ENCODE results near the gene ZNHIT6. TPM values are rescaled to one million over a fixed set of nuclear protein-coding genes. Genes with fewer than 3 reads are reported as not detected.

The ZNHIT6 gene
- total and polyA plus RNA-seq, 10 of the 15 experiments (the other 5 are each of a cell fraction or from before 2014, with no cell fraction given): 12.8 to 32.0 (median 18.8) TPM

GRCh38 chr1:85656256-85656655 is 52.0 kb downstream of the ZNHIT6 start:
- Histone ChIP-seq H3K4me1 (ENCODE audit: control insufficient read depth, insufficient read depth, low read length) (no peaks in the 10 kb centered on the region), H3K9me3 (replicated peaks; ENCODE audit: control insufficient read depth, insufficient read depth, low read length) (no peaks in the 10 kb centered on the region), H3K4me2 (ENCODE audit: control insufficient read depth, insufficient read depth) (no peak overlapping the region), H4K20me1 (ENCODE audit: control insufficient read depth, insufficient read depth) (no peaks in the 10 kb centered on the region), H2AFZ (ENCODE audit: control insufficient read depth, low read depth, low read length) (no peak overlapping the region), H3K36me3 (ENCODE audit: control insufficient read depth in 2 of 2, insufficient read depth in 2 of 2, low read length in 1 of 2) (peaks cover 4 to 9% of the 10 kb centered on the region in 2 experiments; a peak in 3 of 4 replicates), H3K4me3 (no peak overlapping the region), H3K9ac (ENCODE audit: control insufficient read depth, insufficient read depth, low read length) (no peak overlapping the region), H3K27ac (ENCODE audit: control insufficient read depth, insufficient read depth) (no peak overlapping the region), H3K79me2 (ENCODE audit: control insufficient read depth, insufficient read depth, low read length) (no peaks in the 10 kb centered on the region), H3K27me3 (replicated peaks in 1 of 2; ENCODE audit: control insufficient read depth in 2 of 2, insufficient read depth in 2 of 2, low read length in 1 of 2) (no peaks in the 10 kb centered on the region)
- no peak for ATAC-seq
- WGBS (ENCODE audit: insufficient coverage, insufficient replicate concordance, low lambda C conversion rate, missing lambda C conversion rate): 96% methylated on average over 1 of the region's 1 CpG
- intact Hi-C loops (cut with micrococcal nuclease; ENCODE audit: unreplicated experiment): no loop called here
- no TSS peak for BruUV-seq (replicated peaks)
- in situ Hi-C loops (cut with MboI): no loop called here
- ChIA-PET SMC1A (ENCODE audit: uncharacterized antibody, unreplicated experiment) (interaction anchor here (1.7 kb wide), 1 partner anchor 19 kb away, joined by 3 read pairs; no protein-coding TSS in a partner anchor), CTCF (no interaction called here), POLR2A (no interaction called here), RAD21 (ENCODE audit: unreplicated experiment) (no interaction called here)
- no peak for DNase-seq (ENCODE audit: low read depth, low spot score)
- TF ChIP-seq NR2C1 (IDR thresholded peaks at IDR 0.05) (no peak), TCF7 (IDR thresholded peaks at IDR 0.05; ENCODE audit: borderline replicate concordance) (no peak), ESRRA (IDR thresholded peaks at IDR 0.05; ENCODE audit: low read length) (no peak), ELK1 (IDR thresholded peaks at IDR 0.05; ENCODE audit: low read depth, low read length) (no peak)
- no peak for FAIRE-seq

- RAD21 ChIA-PET (ENCODE audit: unreplicated experiment): no interaction called here
- POLR2A ChIA-PET: interaction anchor here (0.5 kb wide), 1 partner anchor 1353 kb away, joined by 6 read pairs; no protein-coding TSS in a partner anchor
- H3K27ac ChIP-seq (ENCODE audit: control insufficient read depth, insufficient read depth): no peak overlapping the region
- CTCF ChIA-PET: no interaction called here
- no peak overlapping the region for H2AFZ ChIP-seq (ENCODE audit: control insufficient read depth, low read depth, low read length)
- no peak for DNase-seq (ENCODE audit: low read depth, low spot score)
- SMC1A ChIA-PET (ENCODE audit: uncharacterized antibody, unreplicated experiment): no interaction called here
- H3K4me1 ChIP-seq (ENCODE audit: control insufficient read depth, insufficient read depth, low read length): no peaks in the 10 kb centered on the region
- WGBS (ENCODE audit: insufficient coverage, insufficient replicate concordance, low lambda C conversion rate, missing lambda C conversion rate): 92% methylated on average over 1 of the region's 1 CpG
- no peak overlapping the region for H3K4me2 ChIP-seq (ENCODE audit: control insufficient read depth, insufficient read depth)
- no peaks in the 10 kb centered on the region for H3K79me2 ChIP-seq (ENCODE audit: control insufficient read depth, insufficient read depth, low read length)
- peaks cover 6 to 9% of the 10 kb centered on the region in 2 experiments for H3K36me3 ChIP-seq (ENCODE audit: control insufficient read depth in 2 of 2, insufficient read depth in 2 of 2, low read length in 1 of 2)
- H3K9me3 ChIP-seq (replicated peaks; ENCODE audit: control insufficient read depth, insufficient read depth, low read length): no peaks in the 10 kb centered on the region
- in situ Hi-C loops (cut with MboI) (no loop called here), intact Hi-C loops (cut with micrococcal nuclease; ENCODE audit: unreplicated experiment) (no loop called here)
- no peak for FAIRE-seq
- ATAC-seq: no peak
- H3K27me3 ChIP-seq (replicated peaks in 1 of 2; ENCODE audit: control insufficient read depth in 2 of 2, insufficient read depth in 2 of 2, low read length in 1 of 2): no peaks in the 10 kb centered on the region
- H3K4me3 ChIP-seq: no peak overlapping the region
- H3K9ac ChIP-seq (ENCODE audit: control insufficient read depth, insufficient read depth, low read length): no peak overlapping the region
- BruUV-seq (replicated peaks): no TSS peak
- H4K20me1 ChIP-seq (ENCODE audit: control insufficient read depth, insufficient read depth): no peaks in the 10 kb centered on the region
- no peak for TF ChIP-seq GABPA (IDR thresholded peaks at IDR 0.05; ENCODE audit: low read depth)
- TF ChIP-seq IKZF2 (IDR thresholded peaks at IDR 0.05): no peak
- no peak for TF ChIP-seq ZBTB33 (IDR thresholded peaks at IDR 0.05)
- no peak for TF ChIP-seq ASH2L (IDR thresholded peaks at IDR 0.05; ENCODE audit: borderline replicate concordance, low read depth)
- no peak for TF ChIP-seq RB1 (IDR thresholded peaks at IDR 0.05; ENCODE audit: borderline replicate concordance)
- no peak for TF ChIP-seq ESRRA (IDR thresholded peaks at IDR 0.05; ENCODE audit: low read length)
- no peak for TF ChIP-seq CEBPB (IDR thresholded peaks at IDR 0.05; ENCODE audit: borderline replicate concordance in 1 of 2, low read depth in 2 of 2, low read length in 2 of 2)
These were observed 52.9 kb downstream of the ZNHIT6 start for GRCh38 chr1:85655315-85655714.

All from GM12878 (cell line).